ENCODE data around the gene CIITA. TPM values are rescaled to one million over a fixed set of nuclear protein-coding genes. Genes with fewer than 3 reads are reported as not detected.

CIITA gene
- polyA plus RNA-seq, 1 donor (not counting 4 experiments of a cell fraction or from before 2014, with no cell fraction given), result 0.05 TPM

DNA sequence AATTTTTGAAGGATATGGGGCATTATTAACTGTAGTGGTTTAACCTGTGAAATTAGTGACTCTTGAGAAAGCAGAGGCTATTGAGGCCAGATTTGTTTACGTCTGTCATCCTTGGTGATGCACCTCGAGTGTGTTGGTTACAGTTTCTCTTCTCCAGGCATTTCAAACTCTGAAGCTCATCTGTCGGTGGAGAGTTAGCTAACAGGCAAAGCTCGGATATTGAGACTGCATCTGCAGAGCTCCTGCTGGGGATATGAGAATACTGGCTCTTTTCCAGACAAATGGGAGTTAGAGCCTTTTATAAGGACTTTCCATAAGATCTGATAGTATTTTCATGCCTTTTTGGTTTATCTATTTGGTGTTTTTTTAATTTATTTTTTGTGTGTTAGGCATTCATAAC, 74.0 kb downstream of the CIITA start:
- H3K27me3 ChIP-seq (ENCODE audit: control insufficient read depth, extremely low read depth, insufficient read depth, low read length), result no peaks in the 10 kb centered on the region
- peaks cover 9% of the 10 kb centered on the region for H3K9me1 ChIP-seq (ENCODE audit: control insufficient read depth, extremely low read depth, insufficient read depth, low read length)
- DNase-seq (ENCODE audit: low read depth, low spot score) (no peak), FAIRE-seq (no peak)
- no peak overlapping the region for H3K4me2 ChIP-seq (ENCODE audit: control insufficient read depth, extremely low read depth, insufficient read depth, low read depth, low read length)
- H2AFZ ChIP-seq (ENCODE audit: control insufficient read depth, low read length), result no peak overlapping the region
- dilution Hi-C loops (cut with MboI; ENCODE audit: extremely low pct_ligation_motif_present, low sequenced_read_pairs), result no loop called here
- peaks cover 15% of the 10 kb centered on the region for H4K20me1 ChIP-seq (ENCODE audit: control insufficient read depth, extremely low read depth, insufficient read depth, low read length)
- peaks cover 27% of the 10 kb centered on the region for H3K4me1 ChIP-seq (ENCODE audit: control insufficient read depth, extremely low read depth, insufficient read depth, low read length)
- no peak overlapping the region for H3K4me3 ChIP-seq (ENCODE audit: control insufficient read depth in 2 of 3, extremely low read depth in 1 of 3, insufficient read depth in 2 of 3, low read depth in 1 of 3, low read length in 3 of 3)
- no peaks in the 10 kb centered on the region for H3K36me3 ChIP-seq (ENCODE audit: control insufficient read depth in 2 of 2, extremely low read depth in 1 of 2, insufficient read depth in 2 of 2, low read length in 2 of 2)
- no peak overlapping the region for H3K27ac ChIP-seq (ENCODE audit: control insufficient read depth, insufficient read depth, low read length)
- no peak for TF ChIP-seq EZH2 (IDR thresholded peaks at IDR 0.05; ENCODE audit: low read length)
- TF ChIP-seq, protein P1, sequence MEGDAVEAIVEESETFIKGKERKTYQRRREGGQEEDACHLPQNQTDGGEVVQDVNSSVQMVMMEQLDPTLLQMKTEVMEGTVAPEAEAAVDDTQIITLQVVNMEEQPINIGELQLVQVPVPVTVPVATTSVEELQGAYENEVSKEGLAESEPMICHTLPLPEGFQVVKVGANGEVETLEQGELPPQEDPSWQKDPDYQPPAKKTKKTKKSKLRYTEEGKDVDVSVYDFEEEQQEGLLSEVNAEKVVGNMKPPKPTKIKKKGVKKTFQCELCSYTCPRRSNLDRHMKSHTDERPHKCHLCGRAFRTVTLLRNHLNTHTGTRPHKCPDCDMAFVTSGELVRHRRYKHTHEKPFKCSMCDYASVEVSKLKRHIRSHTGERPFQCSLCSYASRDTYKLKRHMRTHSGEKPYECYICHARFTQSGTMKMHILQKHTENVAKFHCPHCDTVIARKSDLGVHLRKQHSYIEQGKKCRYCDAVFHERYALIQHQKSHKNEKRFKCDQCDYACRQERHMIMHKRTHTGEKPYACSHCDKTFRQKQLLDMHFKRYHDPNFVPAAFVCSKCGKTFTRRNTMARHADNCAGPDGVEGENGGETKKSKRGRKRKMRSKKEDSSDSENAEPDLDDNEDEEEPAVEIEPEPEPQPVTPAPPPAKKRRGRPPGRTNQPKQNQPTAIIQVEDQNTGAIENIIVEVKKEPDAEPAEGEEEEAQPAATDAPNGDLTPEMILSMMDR (optimal IDR thresholded peaks at IDR 0.05 in 1 of 3, IDR thresholded peaks at IDR 0.05 in 1 of 3, conservative IDR thresholded peaks at IDR 0.05 in 1 of 3; ENCODE audit: extremely low read depth in 1 of 3, insufficient read depth in 2 of 3, low read length in 3 of 3), result no peak
- no peak overlapping the region for H3K9ac ChIP-seq (ENCODE audit: control insufficient read depth, extremely low read depth, insufficient read depth, low read length)
- peaks cover 60% of the 10 kb centered on the region for H3K79me2 ChIP-seq (ENCODE audit: control insufficient read depth, insufficient read depth, low read length)
- H3K9me3 ChIP-seq (ENCODE audit: control insufficient read depth, low read depth, low read length), result no peaks in the 10 kb centered on the region

DNA sequence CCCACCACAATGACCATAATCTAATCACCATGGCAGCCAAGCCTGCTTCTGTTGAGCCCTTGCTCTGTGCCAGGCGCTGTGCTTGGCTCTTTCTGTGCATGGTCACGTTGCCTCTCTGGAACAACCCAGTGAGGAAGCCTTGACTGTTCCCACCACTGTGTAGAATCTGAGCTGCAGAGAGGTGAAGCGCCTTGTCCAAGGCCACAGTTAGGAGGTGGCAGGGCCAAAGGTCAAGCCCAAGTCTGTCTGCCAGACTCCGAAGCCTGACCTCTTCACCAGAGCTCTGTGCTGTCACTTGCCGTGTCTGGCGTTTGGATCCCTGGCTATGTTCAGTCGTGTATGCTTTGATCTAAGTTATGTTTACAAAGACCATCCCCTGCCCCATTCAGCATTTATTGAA, 77.9 kb downstream of the CIITA start:
- Histone ChIP-seq H4K20me1 (ENCODE audit: control insufficient read depth, extremely low read depth, insufficient read depth, low read length) (peaks cover 10% of the 10 kb centered on the region), H3K4me3 (ENCODE audit: control insufficient read depth in 2 of 3, extremely low read depth in 1 of 3, insufficient read depth in 2 of 3, low read depth in 1 of 3, low read length in 3 of 3) (no peak overlapping the region), H3K4me1 (ENCODE audit: control insufficient read depth, extremely low read depth, insufficient read depth, low read length) (peaks cover 23% of the 10 kb centered on the region), H3K9me1 (ENCODE audit: control insufficient read depth, extremely low read depth, insufficient read depth, low read length) (peaks cover 4% of the 10 kb centered on the region), H3K27me3 (ENCODE audit: control insufficient read depth, extremely low read depth, insufficient read depth, low read length) (no peaks in the 10 kb centered on the region), H3K27ac (ENCODE audit: control insufficient read depth, insufficient read depth, low read length) (no peak overlapping the region), H3K9ac (ENCODE audit: control insufficient read depth, extremely low read depth, insufficient read depth, low read length) (no peak overlapping the region), H3K9me3 (ENCODE audit: control insufficient read depth, low read depth, low read length) (no peaks in the 10 kb centered on the region), H3K79me2 (ENCODE audit: control insufficient read depth, insufficient read depth, low read length) (peaks cover 31% of the 10 kb centered on the region), H2AFZ (ENCODE audit: control insufficient read depth, low read length) (no peak overlapping the region), H3K4me2 (ENCODE audit: control insufficient read depth, extremely low read depth, insufficient read depth, low read depth, low read length) (no peak overlapping the region), H3K36me3 (ENCODE audit: control insufficient read depth in 2 of 2, extremely low read depth in 1 of 2, insufficient read depth in 2 of 2, low read length in 2 of 2) (peaks cover 0 to 4% of the 10 kb centered on the region in 2 experiments)
- no peak for TF ChIP-seq EZH2 (IDR thresholded peaks at IDR 0.05; ENCODE audit: low read length)
- TF ChIP-seq, protein P1 (optimal IDR thresholded peaks at IDR 0.05 in 1 of 3, IDR thresholded peaks at IDR 0.05 in 1 of 3, conservative IDR thresholded peaks at IDR 0.05 in 1 of 3; ENCODE audit: extremely low read depth in 1 of 3, insufficient read depth in 2 of 3, low read length in 3 of 3), result no peak
- FAIRE-seq, result no peak
- dilution Hi-C loops (cut with MboI; ENCODE audit: extremely low pct_ligation_motif_present, low sequenced_read_pairs), result no loop called here
- DNase-seq (ENCODE audit: low read depth, low spot score), result no peak

Data from keratinocyte (primary cell).